ENCODE data around the gene ACTG2.
"Not testable (repeated sequence)": the region's sequence is repeated elsewhere in the genome, so short reads cannot be mapped to it uniquely, and the experiment has no call there.

The ACTG2 gene

GRCh38 chr2:73897240-73897583 is 4.4 kb downstream of the ACTG2 start:
- in situ Hi-C loops (cut with HindIII; ENCODE audit: low pct_unique_long_range_greater_than_20kb, low sequenced_read_pairs) = no loop called here
- TF ChIP-seq JUND (IDR thresholded peaks at IDR 0.05; ENCODE audit: low read depth) = no peak
- DNase-seq (ENCODE audit: low read depth in 1 of 2, low spot score in 1 of 2) = no peak

DNA sequence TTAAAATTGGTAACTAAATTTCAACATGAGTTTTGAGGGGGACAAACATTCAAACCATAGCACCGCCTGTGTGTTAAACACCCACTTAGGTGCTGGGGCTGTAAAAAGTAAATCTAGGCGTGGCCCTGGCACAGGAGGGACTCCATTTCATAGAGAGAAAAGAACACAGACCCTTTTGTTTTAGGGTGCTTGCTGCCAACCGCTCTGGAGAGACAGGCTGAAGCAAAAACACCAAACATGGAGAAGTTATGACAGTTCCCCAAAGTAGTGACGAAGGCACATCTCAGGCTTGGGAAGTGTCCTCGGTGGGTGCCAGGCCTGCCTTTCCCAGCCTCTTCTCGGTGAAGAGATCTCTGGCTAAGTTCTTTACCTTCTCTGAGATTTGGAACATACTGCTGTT is 5.1 kb downstream of the ACTG2 start:
- in situ Hi-C loops (cut with HindIII; ENCODE audit: low pct_unique_long_range_greater_than_20kb, low sequenced_read_pairs) = no loop called here
- no peak for DNase-seq (ENCODE audit: low read depth in 1 of 2, low spot score in 1 of 2)

GRCh38 chr2:73899801-73900336 is 7.1 kb downstream of the ACTG2 start:
- TF ChIP-seq JUND (IDR thresholded peaks at IDR 0.05; ENCODE audit: low read depth) = no peak
- DNase-seq (ENCODE audit: low read depth in 1 of 2, low spot score in 1 of 2) = no peak
- in situ Hi-C loops (cut with HindIII; ENCODE audit: low pct_unique_long_range_greater_than_20kb, low sequenced_read_pairs) = no loop called here

More for the DNA sequence above, 5.1 kb downstream of the ACTG2 start:
- TF ChIP-seq JUND (IDR thresholded peaks at IDR 0.05; ENCODE audit: low read depth) = no peak

GRCh38 chr2:73901143-73901542 is 8.3 kb downstream of the ACTG2 start:
- TF ChIP-seq JUND (IDR thresholded peaks at IDR 0.05; ENCODE audit: low read depth) = no peak
- DNase-seq (ENCODE audit: low read depth in 1 of 2, low spot score in 1 of 2) = no peak
- in situ Hi-C loops (cut with HindIII; ENCODE audit: low pct_unique_long_range_greater_than_20kb, low sequenced_read_pairs) = no loop called here

DNA sequence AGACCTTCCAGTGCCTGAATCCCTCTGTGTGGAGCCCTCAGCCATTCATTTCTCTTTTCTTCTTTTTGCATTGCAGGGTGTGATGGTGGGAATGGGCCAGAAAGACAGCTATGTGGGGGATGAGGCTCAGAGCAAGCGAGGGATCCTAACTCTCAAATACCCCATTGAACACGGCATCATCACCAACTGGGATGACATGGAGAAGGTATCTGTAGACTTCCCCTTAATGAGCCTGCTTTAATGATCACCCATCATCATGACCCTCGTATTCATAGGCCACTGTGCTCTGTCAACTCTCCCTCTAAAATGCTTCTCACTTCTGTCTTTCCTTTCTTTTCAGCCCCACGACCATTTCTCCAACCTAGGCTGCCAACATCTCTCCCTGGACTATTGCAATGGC is 9.5 kb downstream of the ACTG2 start:
- in situ Hi-C loops (cut with HindIII; ENCODE audit: low pct_unique_long_range_greater_than_20kb, low sequenced_read_pairs) = no loop called here
- no peak for TF ChIP-seq JUND (IDR thresholded peaks at IDR 0.05; ENCODE audit: low read depth)

DNA sequence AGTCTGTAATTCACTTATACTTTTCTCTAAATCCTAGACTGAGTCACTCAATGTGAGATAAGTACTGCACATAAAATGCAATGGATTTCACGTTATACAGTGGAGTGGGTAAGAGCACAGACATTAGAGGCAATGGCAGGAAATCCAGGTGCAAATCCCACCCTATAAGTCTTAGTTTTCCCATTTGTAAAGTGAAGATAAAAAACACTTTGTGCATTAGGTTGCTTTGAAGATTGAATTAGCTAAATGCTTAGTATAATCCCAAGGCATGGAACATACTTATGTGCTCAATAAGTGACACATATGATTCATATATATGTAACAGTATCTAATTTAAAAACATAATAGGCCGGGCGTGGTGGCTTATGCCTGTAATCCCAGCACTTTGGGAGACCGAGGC is 10.5 kb downstream of the ACTG2 start:
- in situ Hi-C loops (cut with HindIII; ENCODE audit: low pct_unique_long_range_greater_than_20kb, low sequenced_read_pairs) = no loop called here
- TF ChIP-seq JUND (IDR thresholded peaks at IDR 0.05; ENCODE audit: low read depth) = no peak
- DNase-seq (ENCODE audit: low read depth in 1 of 2, low spot score in 1 of 2) = no peak

More for the DNA sequence above, 9.5 kb downstream of the ACTG2 start:
- DNase-seq (ENCODE audit: low read depth in 1 of 2, low spot score in 1 of 2) = no peak

DNA sequence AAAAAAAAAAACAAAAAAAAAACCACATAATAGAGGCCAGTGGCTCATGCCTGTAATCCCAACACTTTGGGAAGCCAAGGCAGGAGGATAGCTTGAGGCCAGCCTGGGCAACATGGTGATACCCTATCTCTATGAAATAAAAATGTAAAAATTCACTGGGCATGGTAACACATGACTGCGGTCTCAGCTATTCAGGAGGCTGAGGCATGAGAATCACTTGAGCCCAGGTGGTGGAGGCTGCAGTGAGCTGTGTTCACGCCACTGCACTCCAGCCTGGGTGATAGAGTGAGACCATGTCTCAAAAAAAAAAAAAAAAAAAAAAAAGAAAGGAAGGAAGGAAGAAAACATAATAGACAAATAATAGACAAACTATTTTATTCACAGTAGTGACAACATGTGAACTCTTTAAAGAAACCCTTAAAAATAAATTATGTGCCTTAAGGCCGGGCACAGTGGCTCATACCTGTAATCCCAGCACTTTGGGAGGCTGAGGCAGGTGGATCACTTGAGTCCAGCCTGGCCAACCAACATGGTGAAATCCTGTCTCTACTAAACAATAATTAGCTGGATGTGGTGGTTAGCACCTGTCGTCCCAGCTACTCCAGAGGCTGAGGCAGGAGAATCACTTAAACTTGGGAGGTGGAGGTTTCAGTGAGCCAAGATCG is 11.3 kb downstream of the ACTG2 start:
- DNase-seq (ENCODE audit: low read depth in 1 of 2, low spot score in 1 of 2); in situ Hi-C loops (cut with HindIII; ENCODE audit: low pct_unique_long_range_greater_than_20kb, low sequenced_read_pairs): not testable (repeated sequence)

- TF ChIP-seq JUND (IDR thresholded peaks at IDR 0.05; ENCODE audit: low read depth) = no peak
- no peak for DNase-seq (ENCODE audit: low read depth in 1 of 2, low spot score in 1 of 2)
- in situ Hi-C loops (cut with HindIII; ENCODE audit: low pct_unique_long_range_greater_than_20kb, low sequenced_read_pairs) = no loop called here
These were observed 12.1 kb downstream of the ACTG2 start for GRCh38 chr2:73904952-73905351.

- in situ Hi-C loops (cut with HindIII; ENCODE audit: low pct_unique_long_range_greater_than_20kb, low sequenced_read_pairs) = no loop called here
- DNase-seq (ENCODE audit: low read depth in 1 of 2, low spot score in 1 of 2) = no peak
- no peak for TF ChIP-seq JUND (IDR thresholded peaks at IDR 0.05; ENCODE audit: low read depth)
These were observed 14.2 kb downstream of the ACTG2 start for GRCh38 chr2:73906847-73907505.

DNA sequence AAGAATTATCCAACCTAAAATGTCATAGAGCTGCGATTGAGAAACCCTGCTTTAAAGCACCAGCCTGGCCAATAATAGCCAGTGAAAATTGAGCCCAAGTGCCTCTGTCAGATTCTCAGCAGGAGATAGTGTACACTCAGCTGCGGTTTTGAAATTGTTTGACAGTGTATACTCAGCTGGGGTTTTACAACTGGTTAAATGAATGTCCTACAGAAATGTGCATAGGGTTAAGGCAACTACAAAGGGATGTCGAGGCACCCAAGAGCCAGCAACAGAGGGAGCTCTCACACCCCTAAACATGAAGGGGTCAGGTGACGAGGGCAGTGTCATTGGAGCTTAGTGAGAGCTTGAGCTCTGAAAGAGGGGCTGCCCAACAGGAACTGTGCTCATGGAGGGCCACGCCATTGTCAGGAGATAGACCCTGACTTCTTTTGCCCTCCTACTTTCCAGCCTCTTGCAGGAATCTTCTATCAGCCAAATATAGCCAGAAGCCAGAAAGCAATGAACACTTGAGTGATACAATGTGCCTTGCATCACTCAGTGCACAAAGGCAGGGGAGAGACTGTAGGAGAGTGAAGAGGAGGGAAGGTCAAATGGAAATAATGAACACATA is 15.1 kb downstream of the ACTG2 start:
- no peak for TF ChIP-seq JUND (IDR thresholded peaks at IDR 0.05; ENCODE audit: low read depth)
- in situ Hi-C loops (cut with HindIII; ENCODE audit: low pct_unique_long_range_greater_than_20kb, low sequenced_read_pairs) = no loop called here
- DNase-seq (ENCODE audit: low read depth in 1 of 2, low spot score in 1 of 2) = peak in 1 of 2 experiments; percentile 55

GRCh38 chr2:73908689-73909652 is 16.2 kb downstream of the ACTG2 start:
- in situ Hi-C loops (cut with HindIII; ENCODE audit: low pct_unique_long_range_greater_than_20kb, low sequenced_read_pairs) = no loop called here
- no peak for DNase-seq (ENCODE audit: low read depth in 1 of 2, low spot score in 1 of 2)
- no peak for TF ChIP-seq JUND (IDR thresholded peaks at IDR 0.05; ENCODE audit: low read depth)

- TF ChIP-seq JUND (IDR thresholded peaks at IDR 0.05; ENCODE audit: low read depth) = no peak
- in situ Hi-C loops (cut with HindIII; ENCODE audit: low pct_unique_long_range_greater_than_20kb, low sequenced_read_pairs) = no loop called here
- no peak for DNase-seq (ENCODE audit: low read depth in 1 of 2, low spot score in 1 of 2)
These were observed 18.2 kb downstream of the ACTG2 start for GRCh38 chr2:73910873-73911547.
